Activated CD4-positive, alpha-beta T cell treated with anti-CD3 and anti-CD28 coated beads, Interleukin-10, Interleukin-2, amounts not matched to agents 100 ng/mL and 50 ng/mL, durations not matched to agents 16 hours and 8 hours (primary cell): ENCODE results near the gene RPUSD2.

Source experiments
- DNase-seq: peaks from one replicate; pipeline ENCODE4 v3.0.0-alpha.2; 2020

The RPUSD2 gene, protein sequence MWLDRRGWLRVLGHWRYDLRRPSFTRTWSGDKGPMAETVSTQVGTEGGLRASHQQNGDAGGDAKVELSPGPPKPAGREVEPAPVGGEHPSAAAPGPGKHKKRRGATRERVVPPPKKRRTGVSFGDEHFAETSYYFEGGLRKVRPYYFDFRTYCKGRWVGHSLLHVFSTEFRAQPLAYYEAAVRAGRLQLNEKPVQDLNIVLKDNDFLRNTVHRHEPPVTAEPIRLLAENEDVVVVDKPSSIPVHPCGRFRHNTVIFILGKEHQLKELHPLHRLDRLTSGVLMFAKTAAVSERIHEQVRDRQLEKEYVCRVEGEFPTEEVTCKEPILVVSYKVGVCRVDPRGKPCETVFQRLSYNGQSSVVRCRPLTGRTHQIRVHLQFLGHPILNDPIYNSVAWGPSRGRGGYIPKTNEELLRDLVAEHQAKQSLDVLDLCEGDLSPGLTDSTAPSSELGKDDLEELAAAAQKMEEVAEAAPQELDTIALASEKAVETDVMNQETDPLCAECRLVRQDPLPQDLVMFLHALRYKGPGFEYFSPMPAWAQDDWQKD

DNA sequence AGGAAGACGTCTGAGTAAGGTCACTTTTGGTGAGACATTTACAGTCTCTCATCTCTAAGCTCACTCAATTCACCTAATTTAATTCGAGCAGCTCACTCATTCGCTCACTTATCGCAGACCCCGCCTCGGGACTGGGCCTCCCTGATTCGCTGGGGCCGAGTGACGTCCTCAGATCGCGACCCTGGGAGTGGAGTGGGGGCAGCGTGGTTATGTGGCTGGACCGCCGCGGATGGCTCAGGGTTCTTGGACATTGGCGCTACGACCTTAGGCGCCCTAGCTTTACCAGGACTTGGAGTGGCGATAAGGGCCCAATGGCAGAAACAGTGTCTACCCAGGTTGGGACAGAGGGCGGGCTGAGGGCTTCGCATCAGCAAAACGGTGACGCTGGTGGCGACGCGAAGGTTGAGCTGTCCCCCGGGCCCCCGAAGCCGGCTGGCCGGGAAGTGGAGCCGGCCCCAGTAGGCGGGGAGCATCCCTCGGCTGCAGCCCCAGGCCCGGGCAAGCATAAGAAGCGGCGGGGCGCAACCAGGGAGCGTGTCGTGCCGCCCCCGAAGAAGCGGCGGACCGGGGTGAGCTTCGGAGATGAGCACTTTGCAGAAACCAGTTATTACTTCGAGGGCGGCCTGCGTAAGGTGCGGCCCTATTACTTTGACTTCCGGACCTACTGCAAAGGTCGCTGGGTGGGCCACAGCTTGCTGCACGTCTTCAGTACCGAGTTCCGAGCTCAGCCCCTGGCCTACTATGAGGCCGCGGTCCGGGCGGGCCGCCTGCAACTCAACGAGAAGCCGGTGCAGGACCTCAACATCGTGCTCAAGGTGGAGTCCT is at the start of gene RPUSD2:
TSS of gene RPUSD2 (plus strand) at position 171 of the 825 bp plus-strand sequence. CDS start at position 210, 39 bp downstream.
- DNase-seq, result peak; percentile 96

DNA sequence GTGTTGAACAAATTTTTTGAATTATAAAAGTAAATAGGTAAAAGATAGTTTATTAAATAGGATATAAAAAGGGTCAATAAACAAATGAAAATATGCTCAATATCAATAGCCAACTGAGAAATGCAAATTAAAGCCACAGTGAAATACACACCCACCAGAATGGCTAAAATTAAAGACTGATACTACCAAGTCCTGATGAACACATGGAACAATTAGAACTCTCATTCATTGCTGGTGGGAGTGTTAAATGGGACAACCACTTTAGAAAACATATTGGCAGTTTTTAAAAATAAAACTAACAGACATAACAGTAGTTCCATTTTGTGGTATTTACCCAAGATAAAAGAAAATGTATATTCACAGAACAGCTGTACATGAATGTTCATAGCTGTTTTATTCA is 45.5 kb upstream of the RPUSD2 start:
- DNase-seq, result no peak

DNA sequence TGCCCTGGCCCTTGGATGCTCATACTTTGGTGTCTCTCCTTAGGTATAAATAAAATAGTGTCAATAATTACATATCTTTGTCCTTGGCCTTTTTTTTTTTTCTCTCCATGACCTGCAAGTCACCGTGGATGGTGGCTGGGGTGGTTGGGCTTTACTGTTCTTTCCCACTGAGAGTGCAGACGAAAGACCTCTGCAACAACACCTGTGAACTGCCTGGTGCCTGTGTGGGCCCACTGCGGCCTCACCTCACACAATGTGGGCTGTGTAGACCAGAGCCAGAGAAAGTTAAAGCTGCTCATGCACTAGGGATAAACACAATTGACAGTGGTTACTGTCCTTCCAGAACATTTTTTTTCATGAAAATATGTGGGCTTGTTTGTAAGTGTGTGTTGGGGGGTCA is 43.2 kb upstream of the RPUSD2 start:
- DNase-seq, result no peak

DNA sequence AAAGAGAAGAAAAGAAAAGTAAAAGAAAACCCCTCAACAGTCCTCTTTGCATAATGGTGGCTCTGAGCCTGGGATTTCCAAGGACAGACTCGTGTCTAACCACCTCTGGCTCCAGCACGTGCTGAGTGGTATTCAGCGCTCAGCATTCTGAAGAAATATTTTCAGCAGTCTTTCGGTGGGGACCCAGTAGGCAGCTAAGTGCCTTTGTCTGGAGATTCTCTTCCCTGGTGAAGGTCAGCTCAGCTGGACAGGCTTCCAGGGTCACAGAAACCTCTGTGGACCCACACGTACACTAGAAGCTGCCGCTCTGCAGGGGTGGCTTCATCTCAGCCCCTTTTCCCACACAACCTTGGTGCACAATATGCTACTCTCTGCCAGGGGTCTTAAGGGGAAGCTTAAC is 40.3 kb upstream of the RPUSD2 start:
- no peak for DNase-seq

DNA sequence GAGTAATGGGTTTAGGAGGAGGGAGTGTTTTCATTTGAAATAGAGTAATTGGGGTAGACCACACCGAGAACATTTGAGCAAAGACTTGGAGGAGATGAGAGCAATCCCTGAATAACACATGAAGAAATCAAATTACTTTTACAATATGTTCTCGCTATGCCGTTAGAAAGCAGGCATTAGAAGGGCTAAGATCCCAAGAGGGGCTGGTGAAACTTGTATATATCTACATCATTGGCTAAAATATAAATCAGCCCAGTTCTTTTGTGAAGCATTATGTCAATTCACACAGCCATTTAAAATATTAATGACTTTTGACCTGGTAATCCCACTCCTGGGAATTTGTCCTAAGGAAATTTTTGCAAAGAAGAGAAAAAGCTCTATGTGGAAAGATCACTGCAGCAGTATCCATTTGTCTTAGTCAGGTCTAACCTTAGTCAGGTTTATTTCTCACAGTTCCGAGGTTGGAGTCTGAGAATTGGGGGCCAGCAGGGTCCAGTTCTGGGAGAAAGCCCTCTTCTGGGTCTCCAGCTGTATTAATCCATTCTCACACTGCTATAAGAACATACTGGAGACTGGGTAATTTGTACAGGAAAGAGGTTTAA is 35.2 kb upstream of the RPUSD2 start:
- DNase-seq, result no peak

DNA sequence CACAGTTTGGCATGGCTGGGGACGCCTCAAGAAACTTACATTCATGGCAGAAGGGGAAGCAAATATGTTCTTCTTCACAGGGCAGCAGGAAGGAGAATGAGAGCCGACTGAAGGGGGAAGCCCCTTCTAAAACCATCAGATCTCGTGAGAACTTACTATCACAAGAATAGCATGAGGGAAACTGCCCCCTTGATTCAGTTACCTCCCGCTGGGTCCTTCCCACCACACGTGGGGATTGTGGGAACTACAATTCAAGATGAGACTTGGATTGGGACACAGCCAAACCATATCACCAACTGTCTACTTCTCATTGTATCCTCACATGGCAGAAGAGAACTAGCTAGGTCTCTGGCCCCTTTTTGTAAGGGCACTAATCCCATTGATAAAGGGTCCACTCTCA is 34.7 kb upstream of the RPUSD2 start:
- DNase-seq, result no peak

DNA sequence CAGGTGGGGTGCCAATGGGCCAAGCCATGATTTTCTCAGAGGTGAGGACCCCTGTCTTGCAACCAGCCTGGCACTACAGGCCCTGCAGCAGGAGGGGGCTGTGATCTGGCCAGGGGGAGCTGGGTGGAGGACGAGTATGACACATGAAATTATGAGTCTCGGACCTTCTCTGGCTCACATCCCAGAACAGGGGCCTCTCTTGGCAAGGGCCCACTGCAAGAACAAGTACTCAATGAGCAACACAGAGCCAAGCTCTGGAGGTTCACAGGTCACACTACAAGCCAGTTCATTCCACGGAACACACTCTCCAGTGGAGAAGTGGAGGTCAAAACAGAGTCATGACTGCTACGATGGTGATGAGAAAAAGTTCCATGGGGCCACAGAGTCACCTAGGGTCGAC is 32.6 kb upstream of the RPUSD2 start:
- DNase-seq, result no peak

DNA sequence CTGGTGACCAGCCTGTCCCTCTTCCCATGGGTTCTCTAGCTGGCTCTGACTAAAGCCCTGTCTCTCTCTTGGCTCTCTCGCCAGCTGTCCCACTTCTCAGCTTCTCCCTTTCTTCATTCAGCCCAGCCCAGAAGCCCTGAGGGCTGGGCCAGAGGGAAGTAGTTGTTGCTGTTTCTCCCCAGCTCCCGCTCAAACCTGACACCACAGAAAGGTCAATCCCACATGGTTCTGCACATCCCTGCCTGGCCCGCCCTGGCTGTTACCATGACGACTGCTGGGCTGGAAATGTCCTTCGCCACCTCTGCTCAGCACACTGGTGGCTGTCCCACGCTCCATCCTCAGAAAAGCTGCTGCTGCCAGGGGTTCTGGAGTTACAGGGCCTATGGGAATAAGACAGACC is 30.1 kb upstream of the RPUSD2 start:
- DNase-seq, result no peak

DNA sequence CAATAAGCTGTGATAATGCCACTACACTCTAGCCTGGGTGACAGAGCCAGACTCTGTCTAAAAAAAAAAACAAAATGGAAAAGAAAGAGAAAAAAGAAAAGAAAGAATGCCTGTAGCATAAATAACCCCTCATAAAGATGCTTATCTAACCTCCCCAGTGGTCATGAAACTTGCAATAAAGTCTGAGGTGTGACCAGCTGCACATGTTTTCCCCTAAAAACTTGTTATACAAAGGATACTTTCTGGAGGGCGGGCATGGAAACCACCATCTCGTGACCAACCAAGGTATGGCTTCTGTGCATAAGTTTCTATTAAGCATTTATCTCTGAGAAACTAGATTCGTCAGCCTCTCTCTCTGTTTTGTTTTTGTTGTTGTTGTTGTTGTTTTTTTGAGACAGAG is 26.0 kb upstream of the RPUSD2 start:
- no peak for DNase-seq

DNA sequence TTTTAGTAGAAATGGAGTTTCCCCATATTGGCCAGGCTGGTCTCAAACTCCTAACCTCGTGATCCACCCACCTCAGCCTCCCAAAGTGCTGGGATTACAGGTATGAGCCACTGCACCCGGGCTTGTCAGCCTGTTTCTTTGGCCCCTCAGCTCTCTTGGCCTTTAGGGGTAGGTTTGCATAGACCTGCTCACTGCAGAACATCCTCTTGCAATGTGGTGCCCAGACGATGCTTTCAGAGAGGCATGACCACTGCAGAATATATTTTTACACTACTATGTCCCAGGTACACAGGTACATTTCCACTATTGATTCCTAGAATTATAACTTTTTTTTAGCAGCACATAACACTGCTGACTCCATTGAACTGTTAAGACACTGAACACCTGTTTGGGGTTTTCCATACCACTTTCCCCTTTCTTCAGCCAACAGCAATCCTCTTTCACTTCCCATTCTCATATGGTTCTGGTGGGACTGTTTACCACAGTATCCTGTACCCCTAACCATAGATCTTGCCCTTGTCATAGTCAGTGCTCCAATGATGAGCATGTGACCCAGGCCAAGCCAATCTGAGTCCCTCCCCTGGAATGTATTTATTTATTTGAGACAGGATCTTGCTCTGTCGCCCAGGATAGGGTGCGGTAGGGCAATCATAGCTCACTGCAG is 25.3 kb upstream of the RPUSD2 start:
- DNase-seq, result no peak

DNA sequence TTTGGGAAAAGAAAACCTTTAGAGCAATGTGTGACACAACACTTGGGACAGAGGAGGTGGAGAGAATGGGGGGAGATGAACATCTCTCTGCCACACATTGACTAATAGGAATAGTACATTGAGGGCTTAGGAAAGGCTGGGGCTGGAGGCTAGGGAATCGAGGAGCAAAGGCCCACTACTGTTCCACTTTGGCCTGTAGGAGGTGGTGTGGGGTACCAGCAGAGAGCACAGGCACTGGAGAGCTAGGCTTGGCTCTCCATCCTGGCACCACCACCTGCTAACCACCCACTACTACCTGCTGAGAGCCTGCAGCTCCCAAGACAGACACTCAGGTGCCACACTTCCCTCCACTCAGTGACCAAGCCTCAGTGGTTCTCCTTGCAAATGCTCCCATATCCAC is 23.6 kb upstream of the RPUSD2 start:
- no peak for DNase-seq

DNA sequence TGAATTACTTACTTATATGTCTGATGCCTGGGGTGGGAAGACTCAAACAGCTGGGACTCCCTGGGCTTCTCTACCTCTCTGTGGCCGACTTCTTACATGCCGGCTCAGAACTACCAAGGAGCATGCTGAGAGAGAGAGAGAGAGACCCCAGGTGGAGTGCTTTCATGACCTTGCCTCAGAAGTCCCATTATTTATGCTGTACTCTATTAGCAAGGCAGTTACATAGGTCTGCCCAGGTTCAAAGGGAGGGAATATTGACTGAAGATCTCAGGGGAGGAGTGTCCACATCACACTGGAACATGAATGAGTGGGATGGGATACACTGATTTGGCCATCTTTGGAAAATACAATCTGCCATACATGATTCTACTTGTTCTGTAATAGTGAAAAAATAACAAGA is 20.5 kb upstream of the RPUSD2 start:
- DNase-seq, result no peak

DNA sequence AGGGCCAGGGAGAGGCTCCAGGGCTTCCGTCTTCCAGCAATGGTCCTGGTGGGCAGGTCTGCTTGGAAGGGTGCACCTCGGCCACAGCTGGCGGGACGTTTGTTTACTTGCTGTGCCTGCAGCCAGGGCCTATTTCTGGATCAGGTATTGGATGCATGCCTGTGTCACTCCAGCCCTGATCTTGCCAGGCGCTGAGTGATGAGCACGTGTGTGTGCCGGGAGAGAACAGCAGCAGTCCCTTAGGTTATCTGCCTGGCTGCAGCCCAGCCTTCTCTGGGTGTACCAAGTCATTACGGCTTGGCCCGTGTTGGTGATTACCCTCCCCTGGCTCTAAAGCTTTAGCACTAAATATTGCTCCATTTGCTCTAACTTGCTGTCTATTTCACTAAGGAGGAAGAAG is 19.2 kb upstream of the RPUSD2 start:
- no peak for DNase-seq

DNA sequence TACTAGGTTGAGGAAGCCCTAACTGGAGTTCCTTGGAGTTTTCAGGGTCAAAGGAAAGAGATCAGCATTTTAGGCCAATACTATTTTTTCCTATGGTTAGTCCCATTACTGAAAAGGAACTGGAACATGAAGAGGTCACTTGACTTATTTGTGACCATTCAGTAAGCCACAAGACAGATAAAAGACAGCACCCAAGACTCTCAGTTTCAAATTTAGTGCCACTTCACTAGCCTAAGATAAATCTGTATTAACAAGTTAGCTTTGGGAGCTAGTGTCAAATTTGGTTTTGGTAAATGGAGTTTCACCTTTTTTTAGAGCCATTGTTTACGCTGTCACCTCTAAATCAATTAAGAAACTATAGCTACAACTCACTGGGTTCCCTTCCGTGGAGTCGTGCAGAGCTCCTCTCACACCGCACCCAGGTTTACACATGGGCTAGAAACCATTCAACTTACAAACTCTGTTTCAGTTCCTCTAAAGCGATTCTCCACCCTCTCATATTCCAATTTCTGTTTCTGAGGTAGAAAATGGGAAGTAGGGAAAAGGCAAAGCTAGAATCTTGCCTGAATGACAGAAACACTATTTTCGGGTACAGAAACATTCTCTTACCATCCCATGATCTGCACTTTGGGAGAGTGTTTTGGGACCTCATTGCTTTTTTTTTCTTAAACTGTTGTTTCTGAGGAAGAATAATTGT is 18.6 kb upstream of the RPUSD2 start:
- no peak for DNase-seq

DNA sequence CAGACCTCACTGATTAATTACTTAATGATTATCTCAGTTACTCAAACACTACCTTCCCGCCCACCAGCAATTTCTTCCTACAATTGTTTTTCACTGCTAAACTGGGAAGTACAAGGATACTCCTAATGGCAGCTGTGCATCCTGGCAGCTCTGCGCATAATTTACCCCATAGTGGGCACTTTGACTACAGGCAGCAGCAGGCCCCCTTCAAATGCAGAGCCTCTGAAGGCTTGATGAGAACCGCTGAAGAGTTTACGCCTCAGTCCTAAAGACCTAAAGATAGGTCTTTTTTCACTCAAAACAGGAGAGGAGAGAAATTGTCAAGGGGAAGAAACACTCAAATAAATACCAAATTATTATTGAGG is 15.0 kb upstream of the RPUSD2 start:
- no peak for DNase-seq

DNA sequence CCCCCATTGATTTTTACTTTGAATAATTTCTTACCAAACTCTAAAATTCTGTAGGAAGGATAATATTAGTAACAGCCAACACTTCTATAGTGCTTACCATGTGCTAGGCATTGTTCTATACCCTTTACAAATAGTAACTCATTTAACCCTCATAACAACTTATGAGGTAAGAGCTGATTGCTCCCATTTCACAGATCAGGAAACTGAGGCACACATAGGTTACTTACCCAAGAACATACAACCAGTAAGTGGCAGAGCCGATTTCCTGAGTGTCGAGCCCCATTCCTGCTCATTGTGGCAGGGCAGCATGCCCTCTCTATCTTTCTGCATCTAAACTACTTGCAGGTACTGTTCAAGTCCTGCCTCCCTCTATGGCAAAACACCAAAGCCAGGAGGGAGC is 13.2 kb upstream of the RPUSD2 start:
- no peak for DNase-seq

DNA sequence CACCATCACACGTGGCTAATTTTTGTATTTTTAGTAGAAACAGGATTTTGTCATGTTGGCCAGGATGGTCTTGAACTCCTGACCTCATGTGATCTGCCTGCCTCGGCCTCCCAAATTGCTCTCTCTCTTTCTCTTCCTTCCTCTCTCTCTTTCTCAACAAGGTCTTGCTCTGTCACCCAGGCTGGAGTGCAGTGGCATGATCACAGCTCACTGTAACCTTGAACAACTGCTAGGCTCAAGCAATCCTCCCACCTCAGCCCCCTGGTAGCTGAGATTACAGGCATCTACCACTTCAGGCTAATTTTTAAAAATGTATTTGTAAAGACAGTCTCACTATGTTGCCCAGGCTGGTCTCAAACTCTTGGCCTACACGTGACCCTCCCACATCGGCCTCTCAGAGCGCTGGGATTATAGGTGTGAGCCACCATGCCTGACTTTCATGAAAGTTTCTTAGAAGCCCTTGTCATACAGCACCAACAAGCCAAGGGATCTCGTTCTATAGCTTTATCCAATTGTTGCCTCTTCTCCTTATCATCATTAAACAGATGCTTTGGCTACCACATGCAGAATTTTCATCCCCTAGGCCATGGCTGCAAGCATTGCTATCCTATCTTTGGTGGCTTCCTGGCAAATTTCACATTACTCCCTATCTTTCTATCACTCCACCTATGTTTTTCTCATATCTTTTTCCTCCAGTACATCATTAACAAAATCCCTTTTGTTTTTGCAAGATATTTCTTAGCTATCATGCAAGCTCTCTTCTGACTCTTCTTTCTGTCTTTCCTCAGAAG is 10.0 kb upstream of the RPUSD2 start:
- no peak for DNase-seq

DNA sequence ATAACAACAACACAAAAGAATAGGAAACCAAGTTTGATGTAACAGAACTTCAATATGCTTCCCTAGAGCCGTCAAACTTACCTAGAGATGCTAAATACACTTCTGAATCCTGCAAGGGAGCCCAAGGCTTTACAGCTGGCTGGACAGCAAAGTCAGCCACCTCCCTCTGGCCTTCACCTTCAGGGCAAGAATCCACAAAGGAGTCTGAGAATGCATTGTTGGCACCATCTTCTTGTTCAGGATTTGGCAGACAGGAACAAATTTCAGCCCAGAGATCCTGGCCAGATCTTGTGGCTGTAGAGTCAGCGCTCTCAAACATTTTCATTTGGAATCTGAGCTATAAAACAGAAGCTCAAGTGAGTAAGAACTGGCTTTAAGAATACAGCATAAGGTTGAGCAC is 6.4 kb upstream of the RPUSD2 start:
- no peak for DNase-seq

DNA sequence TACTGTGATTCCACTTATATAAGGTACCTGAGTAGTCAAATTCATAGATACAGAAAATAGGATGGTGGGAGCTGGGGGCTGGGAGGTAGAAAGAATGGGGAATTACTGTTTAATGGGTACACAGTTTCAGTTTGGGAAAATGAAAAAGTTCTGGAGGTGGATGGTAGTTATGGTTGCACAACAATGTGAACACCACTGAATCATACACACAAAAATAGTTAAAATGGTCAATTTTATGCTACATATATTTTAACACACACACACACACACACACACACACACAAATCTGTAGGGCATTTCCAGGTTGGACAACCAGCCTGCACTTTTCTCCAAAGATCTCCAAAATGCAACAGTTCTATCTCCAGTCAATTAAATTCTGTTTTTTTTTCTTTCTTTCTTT is 5.7 kb upstream of the RPUSD2 start:
- no peak for DNase-seq

DNA sequence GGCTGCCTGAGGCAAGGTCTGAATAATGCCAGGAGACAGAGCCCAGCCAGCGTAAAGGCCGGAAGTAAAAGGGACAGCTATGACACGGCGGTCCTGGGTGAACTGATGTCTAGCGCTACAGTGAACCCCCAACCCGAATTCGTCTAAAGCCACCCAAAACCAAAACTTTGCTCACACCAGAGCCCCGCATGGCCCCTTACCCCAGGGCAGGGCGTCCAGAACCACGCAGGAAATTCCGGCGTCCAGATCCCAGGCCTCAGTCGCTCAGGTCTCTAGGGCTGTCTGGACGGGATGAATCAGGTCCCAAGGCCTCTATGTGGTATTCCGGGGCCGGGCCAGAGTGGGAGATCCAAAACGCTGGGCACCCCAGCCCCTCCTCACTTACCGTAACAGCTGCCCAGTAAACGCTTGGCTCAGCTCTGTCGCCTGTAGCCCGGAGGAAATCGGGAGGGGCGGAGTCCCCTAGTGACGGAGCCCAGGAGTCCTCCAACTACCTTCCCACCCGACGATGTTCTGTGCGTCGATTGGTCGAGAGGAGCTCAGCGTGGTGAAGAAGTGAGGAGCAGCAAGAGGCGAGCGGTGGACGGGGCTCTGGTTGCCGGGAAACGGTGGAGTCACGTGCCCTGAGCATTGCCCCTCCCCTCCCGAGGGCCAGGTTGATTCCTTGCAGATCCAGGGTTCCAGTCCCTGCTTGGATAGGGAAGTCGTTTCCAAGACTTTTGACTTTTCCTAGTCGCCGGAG is 4.3 kb upstream of the RPUSD2 start, which contains the start of gene CCDC32:
TSS of gene CCDC32 (minus strand) at position 452 of the 742 bp plus-strand sequence. CDS start 2,027 bp downstream, outside the sequence.
- peak; percentile 98 for DNase-seq
